Liver (tissue), 3 donors: ENCODE results near the gene RALGAPA2.

Experiments used
- CTCF ChIP-seq: fragments of 150-350 bp; IDR thresholded peaks from 2 replicates; pipeline ENCODE4 v1.5.1; 2017; ENCODE audit warnings: improper control_type of control experiment, low read depth, low read length; ENCODE audit not compliant: missing input control
- EGR1 ChIP-seq, 2 donors: IDR thresholded peaks; 2 replicates each; pipeline ENCODE4 v1.6.1; 2016 to 2018; ENCODE audit warnings: antibody characterized with exemption in 2 of 2, low read depth in 2 of 2
- FOXA1 ChIP-seq: IDR thresholded peaks from 2 replicates; pipeline ENCODE4 v1.6.1; 2016; ENCODE audit warnings: antibody characterized with exemption
- GABPA ChIP-seq, 2 donors: IDR thresholded peaks in 1 of 2; conservative IDR thresholded peaks in 1 of 2; 2 replicates each; pipeline ENCODE4 v1.6.1; 2016; ENCODE audit warnings: antibody characterized with exemption in 2 of 2, mild to moderate bottlenecking in 1 of 2, moderate library complexity in 1 of 2
- MAX ChIP-seq: IDR thresholded peaks from 2 replicates; pipeline ENCODE4 v1.6.1; 2016; ENCODE audit warnings: antibody characterized with exemption
- RAD21 ChIP-seq, 2 donors: IDR thresholded peaks; 2 replicates each; pipeline ENCODE4 v1.6.1; 2016; ENCODE audit warnings: antibody characterized with exemption in 2 of 2, mild to moderate bottlenecking in 2 of 2
- REST ChIP-seq: IDR thresholded peaks from 2 replicates; pipeline ENCODE4 v1.6.1; 2016; ENCODE audit warnings: antibody characterized with exemption, mild to moderate bottlenecking
- RXRA ChIP-seq, 2 donors: IDR thresholded peaks; 2 replicates each; pipeline ENCODE4 v1.6.1; 2017 to 2018; ENCODE audit warnings: antibody characterized with exemption in 2 of 2, mild to moderate bottlenecking in 1 of 2
- SP1 ChIP-seq: IDR thresholded peaks from 2 replicates; pipeline ENCODE4 v1.6.1; 2018; ENCODE audit warnings: antibody characterized with exemption, mild to moderate bottlenecking
- TAF1 ChIP-seq: conservative IDR thresholded peaks from 2 replicates; pipeline ENCODE4 v1.6.1; 2016; ENCODE audit warnings: antibody characterized with exemption, mild to moderate bottlenecking
- YY1 ChIP-seq: IDR thresholded peaks from 2 replicates; pipeline ENCODE4 v1.6.1; 2016; ENCODE audit warnings: antibody characterized with exemption, mild to moderate bottlenecking
- donor health status: healthy.
- donor health status: healthy.

- TF ChIP-seq YY1 (peak; percentile 48), CTCF (no peak), GABPA (IDR thresholded peaks at IDR 0.05 in 1 of 2, conservative IDR thresholded peaks at IDR 0.05 in 1 of 2) (no peak), EGR1 (IDR thresholded peaks at IDR 0.05; ENCODE audit: low read depth in 2 of 2) (no peak), TAF1 (no peak), FOXA1 (no peak), RXRA (IDR thresholded peaks at IDR 0.05) (peak; percentile 69 to 70), REST (no peak), RAD21 (IDR thresholded peaks at IDR 0.05) (peak in 1 of 2 donors; percentile 62), MAX (peak; percentile 23), SP1 (peak; percentile 52)
Observed at GRCh38 chr20:20761301-20761700, 48.9 kb upstream of the RALGAPA2 start.
